Measurements from ENCODE around the gene PTOV1.

DNA sequence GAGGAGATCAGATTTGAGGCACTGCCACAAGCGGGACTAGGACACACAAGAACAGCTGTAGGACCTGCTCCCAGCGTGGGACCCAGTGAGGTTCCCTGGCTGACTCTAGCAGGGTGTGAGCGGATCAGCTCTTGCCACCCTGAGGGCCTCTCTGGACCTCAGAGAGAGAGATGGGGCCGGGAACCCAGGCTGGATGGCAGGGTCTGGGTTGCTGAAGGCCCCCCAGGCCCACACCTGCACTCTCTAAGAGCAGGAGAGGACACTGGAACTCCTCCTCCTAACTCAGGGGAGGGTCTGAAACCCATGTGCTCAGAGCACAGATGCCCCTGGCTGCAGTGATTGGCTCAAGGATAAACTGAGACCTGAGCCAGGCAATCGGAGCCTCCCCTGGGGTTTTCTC lies 59.2 kb downstream of the PTOV1 start:
- TF ChIP-seq GATA2 (IDR thresholded peaks at IDR 0.05; ENCODE audit: low read depth, low read length): no peak
- TF ChIP-seq GATA3 (IDR thresholded peaks at IDR 0.05; ENCODE audit: low read depth, low read length): no peak

All from SH-SY5Y (cell line).